HEK293T (cell line): ENCODE results near the gene TNPO3.

Source experiments
- BHLHE40 ChIP-seq: fragments of 450-650 bp; IDR thresholded peaks from 2 replicates; pipeline ENCODE4 v1.6.1; 2016; ENCODE audit warnings: mild to moderate bottlenecking, moderate library complexity, borderline replicate concordance
- HDGF ChIP-seq: fragments of 450-650 bp; IDR thresholded peaks from 2 replicates; pipeline ENCODE4 v1.6.1; 2017; ENCODE audit warnings: antibody characterized with exemption, borderline replicate concordance

GRCh38 chr7:128906766-128907559, 147.9 kb downstream of the TNPO3 start:
- TF ChIP-seq BHLHE40 (no peak), HDGF (no peak)
